ENCODE data around the gene E2F4.

GRCh38 chr16:67191411-67191994 is 452 bp upstream of the E2F4 start:
- TF ChIP-seq CTCF (IDR thresholded peaks at IDR 0.05) (no peak), POLR2A (IDR thresholded peaks at IDR 0.05) (no peak), EP300 (IDR thresholded peaks at IDR 0.05) (no peak)
